Effector memory CD4-positive, alpha-beta T cell (primary cell): Measurements from ENCODE around the gene CDK4.
"Not testable (repeated sequence)": the region's sequence is repeated elsewhere in the genome, so short reads cannot be mapped to it uniquely, and the experiment has no call there.

Source experiments
- DNase-seq, 3 donors: peaks; one replicate each; pipeline ENCODE4 v3.0.0-alpha.2; 2020
- H3K27ac ChIP-seq: 2 replicates; pipeline ENCODE4 v1.7.0; 2013; ENCODE audit warnings: mild to moderate bottlenecking, low read length, moderate library complexity; ENCODE audit not compliant: insufficient read depth, poor library complexity, severe bottlenecking
- H3K27me3 ChIP-seq: replicated peaks from 2 replicates; pipeline ENCODE4 v1.7.0; 2013; ENCODE audit warnings: mild to moderate bottlenecking, low read length; ENCODE audit not compliant: insufficient read depth, control insufficient read depth, poor library complexity, severe bottlenecking
- H3K36me3 ChIP-seq: 2 replicates; pipeline ENCODE4 v1.7.0; 2013; ENCODE audit warnings: mild to moderate bottlenecking, low read length, moderate library complexity; ENCODE audit not compliant: control insufficient read depth, insufficient read depth
- H3K4me1 ChIP-seq: 2 replicates; pipeline ENCODE4 v1.7.0; 2013; ENCODE audit warnings: low read length, mild to moderate bottlenecking; ENCODE audit not compliant: control insufficient read depth, insufficient read depth, poor library complexity, severe bottlenecking
- H3K4me3 ChIP-seq: 2 replicates; pipeline ENCODE4 v1.7.0; 2013; ENCODE audit warnings: low read length, low read depth, mild to moderate bottlenecking; ENCODE audit not compliant: insufficient read depth, poor library complexity, severe bottlenecking
- H3K9me3 ChIP-seq: 2 replicates; pipeline ENCODE4 v1.7.0; 2013; ENCODE audit warnings: mild to moderate bottlenecking, low read length, moderate library complexity; ENCODE audit not compliant: control insufficient read depth

Gene CDK4

DNA sequence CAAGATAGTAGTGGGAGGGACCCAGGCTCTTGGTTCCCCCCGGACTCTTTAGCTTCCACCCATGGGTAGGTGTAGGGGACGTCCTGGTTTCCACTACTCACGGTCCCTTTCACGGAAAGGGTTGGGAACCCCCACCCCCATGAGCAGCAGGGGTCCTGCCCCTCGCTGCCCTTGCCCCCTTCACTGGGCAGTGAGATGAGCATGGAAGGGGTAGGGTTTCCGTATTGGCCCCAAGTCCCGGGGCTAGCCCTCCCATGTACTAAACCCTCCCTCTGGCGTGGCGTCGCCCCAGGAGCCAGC is 26.3 kb downstream of the CDK4 start:
- H3K4me1 ChIP-seq = no peaks in the 10 kb centered on the region
- H3K27ac ChIP-seq = no peak overlapping the region
- H3K9me3 ChIP-seq = no peaks in the 10 kb centered on the region
- H3K4me3 ChIP-seq = no peak overlapping the region
- H3K27me3 ChIP-seq = no peaks in the 10 kb centered on the region
- no peak for DNase-seq
- peaks cover 59% of the 10 kb centered on the region for H3K36me3 ChIP-seq

DNA sequence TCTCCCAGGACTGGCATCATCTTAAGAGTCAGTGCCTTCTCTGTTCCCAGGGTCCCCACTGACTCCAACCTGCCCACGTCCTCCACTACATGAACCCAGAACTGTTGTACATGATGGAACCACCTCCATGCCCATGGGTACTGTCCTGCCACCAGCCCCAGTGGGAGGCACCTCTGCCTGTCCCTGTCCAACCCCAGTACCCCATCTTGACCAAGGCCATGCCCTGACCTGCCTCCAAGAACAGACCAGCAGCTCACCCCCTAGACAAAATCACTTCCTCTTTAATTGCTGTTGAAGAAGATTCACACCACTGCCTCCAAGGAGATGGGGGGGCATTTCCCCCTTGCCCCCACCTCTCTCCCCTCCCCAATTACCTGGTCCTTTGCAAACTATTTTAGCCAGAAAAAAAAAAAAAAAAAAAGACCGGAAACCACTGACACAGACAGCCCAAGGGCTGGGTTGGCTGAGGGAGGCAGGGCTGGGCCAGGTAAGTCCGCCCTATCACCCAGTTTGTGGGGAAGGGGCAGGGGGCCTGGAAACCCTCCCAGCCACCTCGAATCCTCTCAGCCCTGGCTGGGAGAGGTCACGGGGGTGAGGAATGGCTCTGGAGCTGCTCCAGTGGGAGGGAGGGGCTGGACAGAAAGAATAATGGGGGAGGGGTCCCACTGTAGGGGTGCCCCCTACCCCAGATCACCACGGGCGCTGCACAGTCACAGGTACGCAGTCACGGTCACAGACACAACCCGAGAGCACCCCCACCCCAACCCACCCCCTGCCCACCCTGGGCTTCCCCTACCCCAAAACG is 27.0 kb downstream of the CDK4 start:
- H3K4me3 ChIP-seq = no peak overlapping the region
- H3K4me1 ChIP-seq = no peaks in the 10 kb centered on the region
- H3K9me3 ChIP-seq = no peaks in the 10 kb centered on the region
- no peaks in the 10 kb centered on the region for H3K27me3 ChIP-seq
- peaks cover 59% of the 10 kb centered on the region for H3K36me3 ChIP-seq
- DNase-seq = no peak
- H3K27ac ChIP-seq = no peak overlapping the region

GRCh38 chr12:57724003-57724935 is 27.8 kb downstream of the CDK4 start:
- H3K36me3 ChIP-seq = peaks cover 59% of the 10 kb centered on the region
- no peak overlapping the region for H3K27ac ChIP-seq
- DNase-seq = no peak
- H3K27me3 ChIP-seq = no peaks in the 10 kb centered on the region
- no peak overlapping the region for H3K4me3 ChIP-seq
- no peaks in the 10 kb centered on the region for H3K4me1 ChIP-seq
- no peaks in the 10 kb centered on the region for H3K9me3 ChIP-seq

DNA sequence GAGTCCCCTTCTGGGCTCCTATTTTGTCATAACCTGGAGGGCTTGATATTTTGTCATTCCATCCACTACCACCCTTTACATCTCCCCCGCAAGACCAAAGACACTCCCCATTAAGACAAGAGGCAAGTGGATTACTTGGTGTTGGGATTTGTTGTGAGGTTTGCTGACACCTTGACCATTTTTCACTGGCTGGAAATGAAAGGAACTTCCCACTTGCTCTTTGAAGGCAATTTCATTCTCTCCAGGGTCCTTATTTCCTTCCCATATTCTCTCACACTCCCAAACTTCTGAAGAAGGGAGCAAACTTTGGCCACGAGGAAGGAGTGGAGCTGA is 28.5 kb downstream of the CDK4 start:
- H3K27ac ChIP-seq = no peak overlapping the region
- DNase-seq = no peak
- peaks cover 61% of the 10 kb centered on the region for H3K36me3 ChIP-seq
- no peaks in the 10 kb centered on the region for H3K9me3 ChIP-seq
- no peaks in the 10 kb centered on the region for H3K27me3 ChIP-seq
- no peak overlapping the region for H3K4me3 ChIP-seq
- no peaks in the 10 kb centered on the region for H3K4me1 ChIP-seq

- no peak overlapping the region for H3K4me3 ChIP-seq
- H3K9me3 ChIP-seq = no peaks in the 10 kb centered on the region
- peaks cover 61% of the 10 kb centered on the region for H3K36me3 ChIP-seq
- H3K27me3 ChIP-seq = no peaks in the 10 kb centered on the region
- H3K4me1 ChIP-seq = no peaks in the 10 kb centered on the region
- H3K27ac ChIP-seq = no peak overlapping the region
- no peak for DNase-seq
Measured at GRCh38 chr12:57722716-57723629, 29.1 kb downstream of the CDK4 start.

- H3K36me3 ChIP-seq = peaks cover 59% of the 10 kb centered on the region
- H3K9me3 ChIP-seq, H3K27ac ChIP-seq, H3K4me3 ChIP-seq, H3K27me3 ChIP-seq, DNase-seq, H3K4me1 ChIP-seq: not testable (repeated sequence)
Measured at GRCh38 chr12:57721846-57722608, 30.1 kb downstream of the CDK4 start.

GRCh38 chr12:57720606-57721595 is 31.2 kb downstream of the CDK4 start:
- H3K27me3 ChIP-seq = no peaks in the 10 kb centered on the region
- H3K4me3 ChIP-seq = no peak overlapping the region
- H3K36me3 ChIP-seq = peaks cover 61% of the 10 kb centered on the region
- no peak for DNase-seq
- no peak overlapping the region for H3K27ac ChIP-seq
- no peaks in the 10 kb centered on the region for H3K4me1 ChIP-seq
- H3K9me3 ChIP-seq = no peaks in the 10 kb centered on the region

- peaks cover 64% of the 10 kb centered on the region for H3K36me3 ChIP-seq
- no peak overlapping the region for H3K4me3 ChIP-seq
- H3K9me3 ChIP-seq = no peaks in the 10 kb centered on the region
- no peak overlapping the region for H3K27ac ChIP-seq
- H3K27me3 ChIP-seq = no peaks in the 10 kb centered on the region
- no peak for DNase-seq
- no peaks in the 10 kb centered on the region for H3K4me1 ChIP-seq
Measured at GRCh38 chr12:57719777-57720605, 32.1 kb downstream of the CDK4 start.
